ENCODE results near the gene PPP2R2B. TPM values are rescaled to one million over a fixed set of nuclear protein-coding genes. Genes with fewer than 3 reads are reported as not detected.

PPP2R2B gene
- total RNA-seq, 4 donors from 2014 or later, result 0.20 to 1.9 (median 1.3) TPM

- intact Hi-C loops (cut with DNase I; ENCODE audit: low total_unique reads), result no loop called here
- no peak overlapping the region for H3K4me3 ChIP-seq
- H3K27me3 ChIP-seq, result no peaks in the 10 kb centered on the region
- 25 to 45% methylated on average over 1 of the region's 1 CpG for WGBS, 2 donors (ENCODE audit: low coverage in 1 of 2)
- in situ Hi-C loops (cut with MboI; ENCODE audit: low pct_ligation_motif_present in 1 of 4, low pct_unique_long_range_greater_than_20kb in 1 of 4, low sequenced_read_pairs in 3 of 4), result no loop called here
- H3K27ac ChIP-seq, result no peak overlapping the region
- TF ChIP-seq POLR2A (IDR thresholded peaks at IDR 0.05) (no peak), CTCF (IDR thresholded peaks at IDR 0.05) (no peak), POLR2AphosphoS5 (IDR thresholded peaks at IDR 0.05) (no peak), EP300 (IDR thresholded peaks at IDR 0.05; ENCODE audit: low read depth) (no peak)
- no peak for DNase-seq
- no peaks in the 10 kb centered on the region for H3K9me3 ChIP-seq
- no peaks in the 10 kb centered on the region for H3K36me3 ChIP-seq
- H3K4me1 ChIP-seq, result no peaks in the 10 kb centered on the region
Measured at GRCh38 chr5:146796911-146797310, 81.6 kb downstream of the PPP2R2B start.

GRCh38 chr5:146796144-146796543 is 82.4 kb downstream of the PPP2R2B start:
- in situ Hi-C loops (cut with MboI; ENCODE audit: low pct_ligation_motif_present in 1 of 4, low pct_unique_long_range_greater_than_20kb in 1 of 4, low sequenced_read_pairs in 3 of 4) (no loop called here), intact Hi-C loops (cut with DNase I; ENCODE audit: low total_unique reads) (no loop called here)
- 73 to 80% methylated on average over 4 of the region's 4 CpGs for WGBS, 2 donors (ENCODE audit: low coverage in 1 of 2)
- TF ChIP-seq CTCF (IDR thresholded peaks at IDR 0.05) (no peak), POLR2A (IDR thresholded peaks at IDR 0.05) (no peak), POLR2AphosphoS5 (IDR thresholded peaks at IDR 0.05) (no peak), EP300 (IDR thresholded peaks at IDR 0.05; ENCODE audit: low read depth) (no peak)
- Histone ChIP-seq H3K4me3 (no peak overlapping the region), H3K27ac (no peak overlapping the region), H3K27me3 (no peaks in the 10 kb centered on the region), H3K9me3 (no peaks in the 10 kb centered on the region), H3K4me1 (no peaks in the 10 kb centered on the region), H3K36me3 (no peaks in the 10 kb centered on the region)
- no peak for DNase-seq

GRCh38 chr5:146794326-146795029 is 84.1 kb downstream of the PPP2R2B start:
- H3K36me3 ChIP-seq, result no peaks in the 10 kb centered on the region
- in situ Hi-C loops (cut with MboI; ENCODE audit: low pct_ligation_motif_present in 1 of 4, low pct_unique_long_range_greater_than_20kb in 1 of 4, low sequenced_read_pairs in 3 of 4) (no loop called here), intact Hi-C loops (cut with DNase I; ENCODE audit: low total_unique reads) (no loop called here)
- DNase-seq, result no peak
- H3K4me3 ChIP-seq, result no peak overlapping the region
- no peak for TF ChIP-seq EP300 (IDR thresholded peaks at IDR 0.05; ENCODE audit: low read depth)
- WGBS, 2 donors (ENCODE audit: low coverage in 1 of 2), result 70 to 71% methylated on average over 1 of the region's 1 CpG
- no peaks in the 10 kb centered on the region for H3K9me3 ChIP-seq
- H3K4me1 ChIP-seq, result no peaks in the 10 kb centered on the region
- H3K27ac ChIP-seq, result no peak overlapping the region
- H3K27me3 ChIP-seq, result no peaks in the 10 kb centered on the region

GRCh38 chr5:146793709-146794108 is 84.8 kb downstream of the PPP2R2B start:
- TF ChIP-seq POLR2A (IDR thresholded peaks at IDR 0.05) (no peak), EP300 (IDR thresholded peaks at IDR 0.05; ENCODE audit: low read depth) (no peak), POLR2AphosphoS5 (IDR thresholded peaks at IDR 0.05) (no peak), CTCF (IDR thresholded peaks at IDR 0.05) (no peak)
- in situ Hi-C loops (cut with MboI; ENCODE audit: low pct_ligation_motif_present in 1 of 4, low pct_unique_long_range_greater_than_20kb in 1 of 4, low sequenced_read_pairs in 3 of 4), result no loop called here
- no peak for DNase-seq

GRCh38 chr5:146791471-146791870 is 87.1 kb downstream of the PPP2R2B start:
- Histone ChIP-seq H3K9me3 (no peaks in the 10 kb centered on the region), H3K36me3 (no peaks in the 10 kb centered on the region), H3K27ac (no peak overlapping the region), H3K27me3 (no peaks in the 10 kb centered on the region), H3K4me3 (no peak overlapping the region), H3K4me1 (no peaks in the 10 kb centered on the region)
- DNase-seq, result no peak
- in situ Hi-C loops (cut with MboI; ENCODE audit: low pct_ligation_motif_present in 1 of 4, low pct_unique_long_range_greater_than_20kb in 1 of 4, low sequenced_read_pairs in 3 of 4) (no loop called here), intact Hi-C loops (cut with DNase I; ENCODE audit: low total_unique reads) (no loop called here)
- TF ChIP-seq POLR2A (IDR thresholded peaks at IDR 0.05) (no peak), CTCF (IDR thresholded peaks at IDR 0.05) (no peak), POLR2AphosphoS5 (IDR thresholded peaks at IDR 0.05) (no peak), EP300 (IDR thresholded peaks at IDR 0.05; ENCODE audit: low read depth) (no peak)

More at GRCh38 chr5:146793709-146794108, 84.8 kb downstream of the PPP2R2B start:
- no peaks in the 10 kb centered on the region for H3K9me3 ChIP-seq
- H3K27ac ChIP-seq, result no peak overlapping the region
- intact Hi-C loops (cut with DNase I; ENCODE audit: low total_unique reads), result no loop called here
- H3K4me3 ChIP-seq, result no peak overlapping the region
- WGBS, 2 donors (ENCODE audit: low coverage in 1 of 2), result 50 to 61% methylated on average over 1 of the region's 1 CpG
- H3K27me3 ChIP-seq, result no peaks in the 10 kb centered on the region
- H3K4me1 ChIP-seq, result no peaks in the 10 kb centered on the region
- H3K36me3 ChIP-seq, result no peaks in the 10 kb centered on the region

Data from transverse colon (tissue), 4 donors.